Naive thymus-derived CD4-positive, alpha-beta T cell (primary cell): ENCODE results near the gene CDC14A. TPM values are rescaled to one million over a fixed set of nuclear protein-coding genes. Genes with fewer than 3 reads are reported as not detected.
A peak's percentile ranks its signal among the peaks of the same experiment; 100 is the strongest.

Experiments
- ATAC-seq: fragments of 150-1000 bp; cut with Tn5 transposase; 2 replicates; pipeline ENCODE4 v1.10.0; 2021; ENCODE audit warnings: mild to moderate bottlenecking, moderate library complexity
- CTCF ChIA-PET: fragments of 350-600 bp; sonication (Branson Sonifier 250); formaldehyde crosslinking; loops from one replicate; lab custom pipeline; 2021; ENCODE audit warnings: antibody characterized with exemption; lab: Charles Lee
- POLR2A ChIA-PET: fragments of 350-600 bp; sonication (Branson Sonifier 250); formaldehyde crosslinking; loops from one replicate; lab custom pipeline; 2021; ENCODE audit warnings: antibody characterized with exemption, inconsistent platforms; lab: Charles Lee
- DNase-seq, 9 donors: peaks; one replicate each; pipeline versions ENCODE4 v3.0.0 to v3.0.0-alpha.2; 2020 to 2022; ENCODE audit warnings: mixed read lengths in 1 of 9
- H3K27ac ChIP-seq: one replicate; pipeline ENCODE4 v1.7.0; 2013; ENCODE audit warnings: mild to moderate bottlenecking, low read depth, low read length, moderate library complexity
- H3K27me3 ChIP-seq, 2 donors: one replicate each; pipeline ENCODE4 v1.7.0; 2013; ENCODE audit warnings: low read length in 2 of 2, mild to moderate bottlenecking in 2 of 2, moderate library complexity in 2 of 2; ENCODE audit not compliant: control insufficient read depth in 2 of 2, insufficient read depth in 2 of 2
- H3K36me3 ChIP-seq, 3 experiments: 1 replicate in 2 of 3; 2 replicates in 1 of 3; pipeline ENCODE4 v1.7.0; 2013; ENCODE audit warnings: low read length in 3 of 3, mild to moderate bottlenecking in 3 of 3, moderate library complexity in 1 of 3; ENCODE audit not compliant: insufficient read depth in 3 of 3, control insufficient read depth in 2 of 3
- H3K4me1 ChIP-seq, 2 donors: one replicate each; pipeline ENCODE4 v1.7.0; 2013; ENCODE audit warnings: low read length in 2 of 2, mild to moderate bottlenecking in 2 of 2, moderate library complexity in 1 of 2; ENCODE audit not compliant: control insufficient read depth in 2 of 2, insufficient read depth in 2 of 2
- H3K4me3 ChIP-seq: 2 replicates; pipeline ENCODE4 v1.7.0; 2013; ENCODE audit warnings: mild to moderate bottlenecking, low read length
- H3K9me3 ChIP-seq, 3 experiments: 1 replicate in 2 of 3; 2 replicates in 1 of 3; pipeline ENCODE4 v1.7.0; 2013; ENCODE audit warnings: low read length in 3 of 3; ENCODE audit not compliant: control insufficient read depth in 2 of 3
- H3K27ac Mint-ChIP-seq, 9 donors: one replicate each; pipeline ENCODE4 v1.8.0; 2020 to 2022; ENCODE audit warnings: mixed read lengths in 9 of 9, mild to moderate bottlenecking in 8 of 9, moderate library complexity in 5 of 9, inconsistent platforms in 2 of 9
- H3K27me3 Mint-ChIP-seq, 5 donors: one replicate each; pipeline ENCODE4 v1.8.0; 2021 to 2022; ENCODE audit warnings: mixed read lengths in 5 of 5, mild to moderate bottlenecking in 1 of 5
- H3K36me3 Mint-ChIP-seq, 5 donors: one replicate each; pipeline ENCODE4 v1.8.0; 2020 to 2022; ENCODE audit warnings: mixed read lengths in 5 of 5, mild to moderate bottlenecking in 3 of 5, inconsistent platforms in 1 of 5
- H3K4me1 Mint-ChIP-seq, 7 donors: one replicate each; pipeline ENCODE4 v1.8.0; 2020 to 2022; ENCODE audit warnings: mixed read lengths in 7 of 7, mild to moderate bottlenecking in 3 of 7, inconsistent platforms in 1 of 7
- H3K4me3 Mint-ChIP-seq, 10 donors: one replicate each; pipeline ENCODE4 v1.8.0; 2020 to 2022; ENCODE audit warnings: mild to moderate bottlenecking in 10 of 10, mixed read lengths in 10 of 10, moderate library complexity in 6 of 10, inconsistent platforms in 2 of 10
- H3K9me3 Mint-ChIP-seq, 11 donors: one replicate each; pipeline ENCODE4 v1.8.0; 2020 to 2022; ENCODE audit warnings: mixed read lengths in 11 of 11, mild to moderate bottlenecking in 4 of 11, inconsistent platforms in 1 of 11, moderate library complexity in 1 of 11
- intact Hi-C, 2 donors: fragments of 100-400 bp; cut with micrococcal nuclease; formaldehyde crosslinking; loops; one replicate each; pipeline ENCODE4 v1.15.1; 2023
- polyA plus RNA-seq, 2 donors: library from polyadenylated mRNA; unstranded; fragments of 300-500 nt; fragmentation: Illumina TruSeq; gene quantifications; one replicate each; pipeline ENCODE4 v1.2.3, GENCODE V29; 2021
- total RNA-seq, 6 experiments: library from RNA in 5 of 6; stranded (reverse) in 5 of 6; gene quantifications; 1 replicate in 5 of 6; 2 replicates in 1 of 6; pipeline ENCODE4 v1.2.3 and lab custom pipeline; 2021 to 2026

The CDC14A gene, protein sequence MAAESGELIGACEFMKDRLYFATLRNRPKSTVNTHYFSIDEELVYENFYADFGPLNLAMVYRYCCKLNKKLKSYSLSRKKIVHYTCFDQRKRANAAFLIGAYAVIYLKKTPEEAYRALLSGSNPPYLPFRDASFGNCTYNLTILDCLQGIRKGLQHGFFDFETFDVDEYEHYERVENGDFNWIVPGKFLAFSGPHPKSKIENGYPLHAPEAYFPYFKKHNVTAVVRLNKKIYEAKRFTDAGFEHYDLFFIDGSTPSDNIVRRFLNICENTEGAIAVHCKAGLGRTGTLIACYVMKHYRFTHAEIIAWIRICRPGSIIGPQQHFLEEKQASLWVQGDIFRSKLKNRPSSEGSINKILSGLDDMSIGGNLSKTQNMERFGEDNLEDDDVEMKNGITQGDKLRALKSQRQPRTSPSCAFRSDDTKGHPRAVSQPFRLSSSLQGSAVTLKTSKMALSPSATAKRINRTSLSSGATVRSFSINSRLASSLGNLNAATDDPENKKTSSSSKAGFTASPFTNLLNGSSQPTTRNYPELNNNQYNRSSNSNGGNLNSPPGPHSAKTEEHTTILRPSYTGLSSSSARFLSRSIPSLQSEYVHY
- total RNA-seq: 100 to 1,000 TPM in 2 of 5 experiments, 10 to 100 TPM in 3; 47.1 to 136 (median 85.1) TPM
- polyA plus RNA-seq: 10 to 100 TPM; 53.2 to 54.7 TPM
- total RNA-seq (lab: John Stamatoyannopoulos, UW): 227 reads per million, percentile 94 among the genes with 10 or more reads in this experiment

DNA sequence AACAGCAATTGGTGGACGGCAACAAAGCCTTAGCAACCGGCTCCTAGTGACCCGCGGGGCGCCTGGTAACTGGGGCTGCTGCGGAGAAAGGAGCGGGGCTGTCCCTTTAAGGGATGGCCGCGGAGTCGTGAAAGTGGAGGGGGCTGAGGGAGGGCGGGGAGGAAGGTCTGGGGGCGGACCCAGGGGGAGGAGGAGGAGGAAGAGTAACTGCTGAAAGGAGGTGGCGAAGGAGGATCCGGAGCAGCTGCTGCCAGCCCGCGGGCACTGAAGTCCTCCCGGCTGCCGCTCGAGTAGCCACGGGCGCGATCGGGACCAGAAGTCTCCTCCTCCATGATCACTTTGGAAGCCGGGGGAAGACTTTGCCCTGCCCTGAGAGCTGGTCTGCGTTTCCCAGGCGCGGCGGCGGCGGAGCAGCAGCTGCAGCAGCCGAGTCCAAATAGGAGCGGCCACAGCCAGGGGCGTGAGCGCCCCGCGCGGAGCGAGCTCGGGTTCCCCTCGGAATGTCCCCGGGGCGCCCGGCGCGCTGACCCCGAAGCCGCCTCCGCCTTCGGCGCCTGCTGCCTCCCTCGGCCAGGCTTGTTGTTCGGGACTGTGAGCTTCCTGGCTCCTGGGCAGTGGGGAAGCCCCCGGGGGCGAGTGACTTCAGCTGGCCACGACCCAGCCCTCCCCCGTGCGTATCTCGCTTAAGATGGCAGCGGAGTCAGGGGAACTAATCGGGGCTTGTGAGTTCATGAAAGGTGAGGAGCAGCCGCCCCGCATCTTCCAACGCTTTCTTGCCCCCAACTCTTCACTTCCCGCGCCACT lies at the start of gene CDC14A:
CDC14A (plus strand) TSS at position 240 of the 804 bp plus-strand sequence; CDS start at position 689, 449 bp downstream.
- Mint-ChIP-seq H3K27me3 (no peaks in the 10 kb centered on the region), H3K36me3 (peaks cover 0 to 35% (median 23%) of the 10 kb centered on the region in 5 donors), H3K4me3 (peak within 1 kb of the TSS; percentile 89 to 100 (median 98)), H3K4me1 (peaks cover 34 to 42% (median 38%) of the 10 kb centered on the region in 7 donors), H3K27ac (peak within 1 kb of the TSS; percentile 95 to 100 (median 99)), H3K9me3 (peaks cover 0 to 4% (median 0%) of the 10 kb centered on the region in 11 donors)
- intact Hi-C loops: loop anchor here (1.0 to 5.0 kb wide), 20 partner anchors 9 to 885 kb away; partner anchors contain the start of genes AGL (in 1 of the 2), DBT (in 1 of the 2), EXTL2 (in 1 of the 2) and GPR88 (in 1 of the 2)
- CTCF ChIA-PET: interaction anchor here (1.2 to 5.8 kb wide), 8 partner anchors 34 to 111 kb away, joined by 4 to 81 read pairs (median 8); no protein-coding TSS in a partner anchor
- peak; percentile 61 to 88 (median 78) for DNase-seq
- peak; percentile 77 for ATAC-seq
- Histone ChIP-seq H3K9me3 (no peaks in the 10 kb centered on the region), H3K27me3 (no peaks in the 10 kb centered on the region), H3K4me3 (peak within 1 kb of the TSS; percentile 94), H3K36me3 (peaks cover 0 to 21% (median 5%) of the 10 kb centered on the region in 3 experiments), H3K4me1 (peaks cover 19 to 27% of the 10 kb centered on the region in 2 donors), H3K27ac (peak within 1 kb of the TSS; percentile 89)
- POLR2A ChIA-PET: interaction anchor here (0.6 to 9.3 kb wide), 22 partner anchors 8 to 315 kb away, joined by 3 to 196 read pairs (median 12); partner anchors contain the start of genes DBT, RTCA, SASS6 and TRMT13

DNA sequence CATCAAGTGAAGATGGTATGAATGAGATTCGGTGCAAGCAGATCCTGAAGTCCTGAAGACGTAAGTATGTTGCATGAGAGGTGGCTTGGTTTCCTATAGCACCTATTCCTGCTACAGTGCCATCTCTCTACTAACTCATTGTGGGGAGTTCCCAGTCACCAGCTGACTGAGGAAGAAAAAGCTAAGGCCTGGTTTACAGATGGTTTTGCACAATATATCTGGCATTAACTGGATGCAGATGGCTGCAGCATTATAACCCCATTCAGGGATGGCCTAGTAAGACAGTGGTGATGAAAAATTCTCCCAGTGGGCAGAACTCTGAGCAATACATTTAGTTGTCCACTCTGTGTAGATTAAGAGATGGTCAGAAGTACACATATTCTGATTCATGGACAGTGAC lies 49.6 kb upstream of the CDC14A start:
- no peaks in the 10 kb centered on the region for H3K9me3 ChIP-seq
- Mint-ChIP-seq H3K4me3 (no peak overlapping the region), H3K4me1 (peaks cover 0 to 17% (median 12%) of the 10 kb centered on the region in 7 donors), H3K9me3 (no peaks in the 10 kb centered on the region), H3K36me3 (peaks cover 0 to 3% (median 0%) of the 10 kb centered on the region in 5 donors), H3K27me3 (no peaks in the 10 kb centered on the region), H3K27ac (no peak overlapping the region)
- peaks cover 0 to 5% of the 10 kb centered on the region in 2 donors for H3K4me1 ChIP-seq
- DNase-seq (no peak), ATAC-seq (no peak)
- ChIA-PET CTCF (no interaction called here), POLR2A (interaction anchor here (0.6 kb wide), 1 partner anchor 166 kb away, joined by 3 read pairs; no protein-coding TSS in a partner anchor)
- no peaks in the 10 kb centered on the region for H3K36me3 ChIP-seq
- H3K4me3 ChIP-seq: no peak overlapping the region
- H3K27me3 ChIP-seq: no peaks in the 10 kb centered on the region
- H3K27ac ChIP-seq: no peak overlapping the region
- intact Hi-C loops: no loop called here

DNA sequence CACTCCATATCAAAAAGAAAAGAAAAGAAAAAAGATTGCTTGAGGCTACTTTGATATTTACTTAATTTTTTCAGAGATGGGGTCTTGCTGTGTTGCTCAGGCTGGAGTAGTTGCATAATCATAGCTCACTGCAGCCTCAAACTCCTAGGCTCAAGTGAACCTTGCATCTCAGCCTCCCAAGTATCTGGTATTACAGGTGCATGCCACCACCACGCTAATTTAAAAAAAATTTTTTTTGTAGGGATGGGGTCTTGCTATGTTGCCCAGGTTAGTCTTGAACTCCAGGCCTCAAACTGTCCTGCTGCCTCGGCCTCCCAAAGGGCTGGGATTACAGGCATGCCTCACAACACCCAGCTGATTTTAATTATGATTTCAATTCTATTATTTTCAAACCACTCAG lies 48.1 kb upstream of the CDC14A start:
- peaks cover 0 to 1% (median 0%) of the 10 kb centered on the region in 3 experiments for H3K9me3 ChIP-seq
- H3K27me3 Mint-ChIP-seq: no peaks in the 10 kb centered on the region
- H3K4me1 ChIP-seq: peaks cover 0 to 5% of the 10 kb centered on the region in 2 donors
- POLR2A ChIA-PET: no interaction called here
- no peaks in the 10 kb centered on the region for H3K27me3 ChIP-seq
- H3K4me3 Mint-ChIP-seq: no peak overlapping the region
- no peak for ATAC-seq
- no peak overlapping the region for H3K27ac Mint-ChIP-seq
- intact Hi-C loops: no loop called here
- no peaks in the 10 kb centered on the region for H3K36me3 ChIP-seq
- no peak for DNase-seq
- peaks cover 0 to 5% (median 0%) of the 10 kb centered on the region in 5 donors for H3K36me3 Mint-ChIP-seq
- H3K4me3 ChIP-seq: no peak overlapping the region
- CTCF ChIA-PET: no interaction called here
- H3K4me1 Mint-ChIP-seq: peaks cover 0 to 14% (median 13%) of the 10 kb centered on the region in 7 donors
- no peak overlapping the region for H3K27ac ChIP-seq
- peaks cover 0 to 8% (median 2%) of the 10 kb centered on the region in 11 donors for H3K9me3 Mint-ChIP-seq

DNA sequence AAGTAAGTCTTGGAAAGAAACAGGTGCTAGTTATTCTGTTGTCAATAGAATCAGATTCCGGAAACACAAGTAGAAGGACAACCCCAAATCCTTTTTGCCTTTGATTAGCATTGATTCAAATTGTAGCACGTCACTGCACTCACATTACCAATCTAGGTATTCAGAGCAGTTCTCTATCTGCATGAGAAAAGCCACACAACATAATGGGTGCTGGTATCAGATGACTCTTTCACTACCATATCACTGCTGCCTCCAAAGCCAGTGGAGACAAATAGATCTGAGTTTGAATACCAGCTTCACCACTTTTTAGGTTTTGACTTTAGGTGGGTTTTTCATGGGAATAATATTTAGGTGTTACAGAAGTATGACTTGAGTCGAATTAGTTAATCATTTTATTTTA lies 47.4 kb upstream of the CDC14A start:
- CTCF ChIA-PET: no interaction called here
- Histone ChIP-seq H3K9me3 (peaks cover 0 to 6% (median 0%) of the 10 kb centered on the region in 3 experiments), H3K4me3 (no peak overlapping the region), H3K4me1 (peaks cover 0 to 4% of the 10 kb centered on the region in 2 donors), H3K27ac (no peak overlapping the region), H3K27me3 (no peaks in the 10 kb centered on the region), H3K36me3 (no peaks in the 10 kb centered on the region)
- Mint-ChIP-seq H3K27me3 (no peaks in the 10 kb centered on the region), H3K4me3 (no peak overlapping the region), H3K9me3 (peaks cover 0 to 15% (median 4%) of the 10 kb centered on the region in 11 donors), H3K4me1 (peaks cover 0 to 14% (median 13%) of the 10 kb centered on the region in 7 donors), H3K27ac (peak overlapping the region in 1 of 9 donors; percentile 9), H3K36me3 (peaks cover 0 to 5% (median 1%) of the 10 kb centered on the region in 5 donors)
- DNase-seq (no peak), ATAC-seq (no peak)
- POLR2A ChIA-PET: no interaction called here
- intact Hi-C loops: no loop called here

DNA sequence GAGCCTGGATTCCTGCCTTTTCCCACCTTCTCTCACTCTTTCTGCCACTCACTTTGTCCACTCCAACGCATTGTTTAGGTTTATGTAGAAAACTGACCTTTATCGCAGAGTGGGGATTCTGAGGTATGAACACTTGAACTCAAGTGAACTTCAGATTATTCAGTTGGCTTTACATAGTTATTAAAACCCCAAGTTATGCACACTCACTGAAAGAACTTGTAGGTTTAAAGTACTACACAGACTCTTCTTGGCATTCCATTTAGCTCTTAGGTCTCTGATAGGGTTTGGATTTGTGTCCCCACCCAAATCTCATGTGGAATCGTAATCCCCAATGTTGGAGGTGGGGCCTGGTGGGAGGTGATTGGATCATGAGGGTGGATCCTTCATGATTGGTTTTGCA lies 46.4 kb upstream of the CDC14A start:
- no peak overlapping the region for H3K4me3 ChIP-seq
- H3K4me1 ChIP-seq: no peaks in the 10 kb centered on the region
- H3K27me3 ChIP-seq: no peaks in the 10 kb centered on the region
- Mint-ChIP-seq H3K4me3 (no peak overlapping the region), H3K27me3 (no peaks in the 10 kb centered on the region), H3K4me1 (peaks cover 0 to 14% (median 13%) of the 10 kb centered on the region in 7 donors), H3K27ac (peak overlapping the region in 1 of 9 donors; percentile 1), H3K9me3 (peaks cover 0 to 20% (median 7%) of the 10 kb centered on the region in 11 donors), H3K36me3 (peaks cover 0 to 5% (median 3%) of the 10 kb centered on the region in 5 donors)
- ATAC-seq: no peak
- no peak for DNase-seq
- intact Hi-C loops: no loop called here
- POLR2A ChIA-PET: no interaction called here
- H3K27ac ChIP-seq: no peak overlapping the region
- CTCF ChIA-PET: interaction anchor here (0.5 kb wide), 1 partner anchor 48 kb away, joined by 3 read pairs; no protein-coding TSS in a partner anchor
- H3K9me3 ChIP-seq: peaks cover 0 to 6% (median 0%) of the 10 kb centered on the region in 3 experiments
- H3K36me3 ChIP-seq: no peaks in the 10 kb centered on the region
